Activated CD8-positive, alpha-beta memory T cell treated with anti-CD3 and anti-CD28 coated beads for 4 hours (primary cell): ENCODE results near the gene CAMTA1.

Source experiments
- DNase-seq, 2 donors: peaks; one replicate each; pipeline ENCODE4 v3.0.0-alpha.2; 2020; ENCODE audit warnings: low read depth in 2 of 2

The CAMTA1 gene

GRCh38 chr1:7610106-7610731 lies 825.0 kb downstream of the CAMTA1 start:
- DNase-seq, result no peak

GRCh38 chr1:7610936-7611335 lies 825.7 kb downstream of the CAMTA1 start:
- DNase-seq, result no peak

GRCh38 chr1:7611421-7612010 lies 826.3 kb downstream of the CAMTA1 start:
- no peak for DNase-seq

- DNase-seq, result no peak
Observed at GRCh38 chr1:7613106-7613850, 828.0 kb downstream of the CAMTA1 start.

- no peak for DNase-seq
Observed at GRCh38 chr1:7613851-7614205, 828.6 kb downstream of the CAMTA1 start.

GRCh38 chr1:7614576-7615074 lies 829.4 kb downstream of the CAMTA1 start:
- no peak for DNase-seq

- no peak for DNase-seq
Observed at GRCh38 chr1:7615138-7615537, 829.9 kb downstream of the CAMTA1 start.

GRCh38 chr1:7616076-7616832 lies 831.0 kb downstream of the CAMTA1 start:
- DNase-seq, result no peak

GRCh38 chr1:7616953-7617352 lies 831.7 kb downstream of the CAMTA1 start:
- DNase-seq, result no peak

- DNase-seq, result no peak
Observed at GRCh38 chr1:7617826-7618225, 832.6 kb downstream of the CAMTA1 start.

GRCh38 chr1:7620196-7620595 lies 834.9 kb downstream of the CAMTA1 start:
- DNase-seq, result no peak

GRCh38 chr1:7621334-7622219 lies 836.3 kb downstream of the CAMTA1 start:
- no peak for DNase-seq

GRCh38 chr1:7623842-7624241 lies 838.6 kb downstream of the CAMTA1 start:
- no peak for DNase-seq

- DNase-seq, result no peak
Observed at GRCh38 chr1:7624791-7625355, 839.6 kb downstream of the CAMTA1 start.

GRCh38 chr1:7625401-7625800 lies 840.1 kb downstream of the CAMTA1 start:
- no peak for DNase-seq

- DNase-seq, result no peak
Observed at GRCh38 chr1:7628273-7628672, 843.0 kb downstream of the CAMTA1 start.

GRCh38 chr1:7629011-7629410 lies 843.8 kb downstream of the CAMTA1 start:
- no peak for DNase-seq

- DNase-seq, result no peak
Observed at GRCh38 chr1:7629465-7630195, 844.4 kb downstream of the CAMTA1 start.

- no peak for DNase-seq
Observed at GRCh38 chr1:7630378-7630777, 845.1 kb downstream of the CAMTA1 start.

- no peak for DNase-seq
Observed at GRCh38 chr1:7632176-7632575, 846.9 kb downstream of the CAMTA1 start.
